ENCODE results near the gene AXIN2.

DNA sequence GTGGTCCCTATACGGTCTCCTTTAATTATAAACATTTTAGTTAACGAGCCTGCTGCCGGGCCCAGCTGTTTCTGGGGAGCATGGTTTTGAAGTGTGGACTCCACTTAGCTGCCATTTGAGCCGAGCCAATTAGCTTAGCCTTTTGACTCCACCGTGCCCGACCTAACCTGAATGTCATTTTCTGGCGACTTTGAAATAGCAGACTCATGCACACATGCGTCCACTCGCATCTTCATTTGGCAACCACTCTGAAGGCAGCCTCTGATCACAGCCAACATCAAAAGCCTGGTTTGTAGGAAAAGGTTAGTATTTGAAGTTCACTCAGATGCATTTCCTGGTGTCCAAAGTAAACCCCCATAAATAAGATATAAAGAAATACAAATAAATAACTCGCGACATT is 16.8 kb downstream of the AXIN2 start:
- TF ChIP-seq, protein P1, sequence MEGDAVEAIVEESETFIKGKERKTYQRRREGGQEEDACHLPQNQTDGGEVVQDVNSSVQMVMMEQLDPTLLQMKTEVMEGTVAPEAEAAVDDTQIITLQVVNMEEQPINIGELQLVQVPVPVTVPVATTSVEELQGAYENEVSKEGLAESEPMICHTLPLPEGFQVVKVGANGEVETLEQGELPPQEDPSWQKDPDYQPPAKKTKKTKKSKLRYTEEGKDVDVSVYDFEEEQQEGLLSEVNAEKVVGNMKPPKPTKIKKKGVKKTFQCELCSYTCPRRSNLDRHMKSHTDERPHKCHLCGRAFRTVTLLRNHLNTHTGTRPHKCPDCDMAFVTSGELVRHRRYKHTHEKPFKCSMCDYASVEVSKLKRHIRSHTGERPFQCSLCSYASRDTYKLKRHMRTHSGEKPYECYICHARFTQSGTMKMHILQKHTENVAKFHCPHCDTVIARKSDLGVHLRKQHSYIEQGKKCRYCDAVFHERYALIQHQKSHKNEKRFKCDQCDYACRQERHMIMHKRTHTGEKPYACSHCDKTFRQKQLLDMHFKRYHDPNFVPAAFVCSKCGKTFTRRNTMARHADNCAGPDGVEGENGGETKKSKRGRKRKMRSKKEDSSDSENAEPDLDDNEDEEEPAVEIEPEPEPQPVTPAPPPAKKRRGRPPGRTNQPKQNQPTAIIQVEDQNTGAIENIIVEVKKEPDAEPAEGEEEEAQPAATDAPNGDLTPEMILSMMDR (IDR thresholded peaks at IDR 0.05), result no peak
- TF ChIP-seq POLR2A (IDR thresholded peaks at IDR 0.05), result no peak
- TF ChIP-seq EP300 (IDR thresholded peaks at IDR 0.05), result no peak

All from ovary (tissue), 3 donors.